ENCODE results near the gene GATA5. TPM values are rescaled to one million over a fixed set of nuclear protein-coding genes. Genes with fewer than 3 reads are reported as not detected.

GATA5 gene
- total and polyA plus RNA-seq, 10 of the 15 experiments (the other 5 are each of a cell fraction or from before 2014, with no cell fraction given) = not detected

DNA sequence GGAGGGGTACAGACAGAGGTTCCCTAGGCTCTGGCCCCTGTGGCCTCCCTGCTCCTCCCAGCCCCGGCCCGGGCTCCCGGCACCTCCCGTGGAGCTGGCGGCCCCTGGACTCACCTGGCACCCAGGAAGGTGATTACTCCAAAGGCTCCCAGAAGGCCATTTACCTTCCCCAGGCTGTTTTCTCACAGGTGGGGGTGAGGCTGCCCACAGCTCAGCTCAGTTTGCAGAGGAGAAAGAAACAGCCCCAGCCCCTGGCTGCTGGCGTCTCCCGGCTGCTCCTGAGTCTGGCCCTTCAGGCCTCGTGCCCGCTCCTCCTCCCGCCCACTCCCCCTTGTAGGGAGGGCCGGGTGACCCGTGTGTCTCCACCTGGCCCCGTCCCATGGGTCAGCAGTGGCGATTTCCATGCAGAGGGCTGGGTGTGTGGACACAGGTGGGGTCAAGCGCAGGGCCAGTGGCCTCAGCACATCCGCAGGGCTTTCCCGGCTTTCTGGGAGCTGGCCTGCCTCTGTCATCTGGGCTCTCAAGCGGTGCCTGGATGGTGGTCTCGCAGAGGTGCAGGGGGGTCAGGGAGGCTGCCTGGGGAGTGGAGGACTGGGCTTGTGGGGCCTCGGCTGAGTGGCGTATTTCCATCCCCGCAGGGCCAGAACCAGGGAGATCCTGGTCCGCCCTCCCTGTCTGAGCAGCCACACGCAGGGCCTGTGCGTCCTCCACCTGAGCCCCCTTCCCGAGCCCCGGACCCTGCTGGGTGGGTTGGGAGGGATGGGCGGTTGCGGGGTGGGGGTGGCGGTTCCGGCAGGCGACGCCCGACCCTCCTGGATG, 20.2 kb upstream of the GATA5 start:
- DNase-seq (ENCODE audit: low read depth, low spot score) (no peak), ATAC-seq (no peak), FAIRE-seq (no peak)
- Histone ChIP-seq H3K79me2 (ENCODE audit: control insufficient read depth, insufficient read depth, low read length) (no peaks in the 10 kb centered on the region), H3K27ac (ENCODE audit: control insufficient read depth, insufficient read depth) (no peak overlapping the region), H3K4me1 (ENCODE audit: control insufficient read depth, insufficient read depth, low read length) (peaks cover 10% of the 10 kb centered on the region), H2AFZ (ENCODE audit: control insufficient read depth, low read depth, low read length) (no peak overlapping the region), H3K27me3 (replicated peaks in 1 of 2; ENCODE audit: control insufficient read depth in 2 of 2, insufficient read depth in 2 of 2, low read length in 1 of 2) (no peaks in the 10 kb centered on the region), H4K20me1 (ENCODE audit: control insufficient read depth, insufficient read depth) (no peaks in the 10 kb centered on the region), H3K4me3 (no peak overlapping the region), H3K4me2 (ENCODE audit: control insufficient read depth, insufficient read depth) (no peak overlapping the region), H3K9ac (ENCODE audit: control insufficient read depth, insufficient read depth, low read length) (no peak overlapping the region), H3K9me3 (replicated peaks; ENCODE audit: control insufficient read depth, insufficient read depth, low read length) (no peaks in the 10 kb centered on the region), H3K36me3 (ENCODE audit: control insufficient read depth in 2 of 2, insufficient read depth in 2 of 2, low read length in 1 of 2) (no peaks in the 10 kb centered on the region)
- no TSS peak for BruUV-seq (replicated peaks)
- in situ Hi-C loops (cut with MboI) = no loop called here
- WGBS (ENCODE audit: insufficient coverage, insufficient replicate concordance, low lambda C conversion rate, missing lambda C conversion rate) = 46% methylated on average over 30 of the region's 34 CpGs
- TF ChIP-seq, protein P1, sequence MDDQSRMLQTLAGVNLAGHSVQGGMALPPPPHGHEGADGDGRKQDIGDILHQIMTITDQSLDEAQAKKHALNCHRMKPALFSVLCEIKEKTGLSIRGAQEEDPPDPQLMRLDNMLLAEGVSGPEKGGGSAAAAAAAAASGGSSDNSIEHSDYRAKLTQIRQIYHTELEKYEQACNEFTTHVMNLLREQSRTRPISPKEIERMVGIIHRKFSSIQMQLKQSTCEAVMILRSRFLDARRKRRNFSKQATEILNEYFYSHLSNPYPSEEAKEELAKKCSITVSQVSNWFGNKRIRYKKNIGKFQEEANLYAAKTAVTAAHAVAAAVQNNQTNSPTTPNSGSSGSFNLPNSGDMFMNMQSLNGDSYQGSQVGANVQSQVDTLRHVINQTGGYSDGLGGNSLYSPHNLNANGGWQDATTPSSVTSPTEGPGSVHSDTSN (IDR thresholded peaks at IDR 0.05; ENCODE audit: insufficient replicate concordance, low read depth, low read length) = no peak
- no peak for TF ChIP-seq CHD2 (IDR thresholded peaks at IDR 0.05; ENCODE audit: borderline replicate concordance, low read depth, low read length)
- CTCF ChIA-PET = interaction anchor here (0.6 to 1.4 kb wide), 3 partner anchors 86 to 146 kb away, joined by 3 to 4 read pairs (median 3); no protein-coding TSS in a partner anchor
- POLR2A ChIA-PET = no interaction called here
- intact Hi-C loops (cut with micrococcal nuclease; ENCODE audit: unreplicated experiment) = no loop called here
- RAD21 ChIA-PET (ENCODE audit: unreplicated experiment) = interaction anchor here (1.5 kb wide), 1 partner anchor 296 kb away, joined by 6 read pairs; no protein-coding TSS in a partner anchor
- SMC1A ChIA-PET (ENCODE audit: uncharacterized antibody, unreplicated experiment) = no interaction called here
